Naive thymus-derived CD8-positive, alpha-beta T cell (primary cell): ENCODE data around the gene SCFD2. TPM values are rescaled to one million over a fixed set of nuclear protein-coding genes. Genes with fewer than 3 reads are reported as not detected.
"Not testable (repeated sequence)": the region's sequence is repeated elsewhere in the genome, so short reads cannot be mapped to it uniquely, and the experiment has no call there.

Experiments used
- ATAC-seq, 2 donors: fragments of 150-1000 bp; cut with Tn5 transposase in 1 of 2; sonication (Bioruptor Pico), chemical (Tn5 transposase) in 1 of 2; 1 replicate in 1 of 2; 2 replicates in 1 of 2; pipeline ENCODE4 v1.10.0; 2021; ENCODE audit warnings: mild to moderate bottlenecking in 2 of 2, moderate library complexity in 2 of 2
- POLR2A ChIA-PET: fragments of 350-600 bp; sonication (Branson Sonifier 250); formaldehyde crosslinking; loops from one replicate; lab custom pipeline; 2021; ENCODE audit warnings: antibody characterized with exemption; lab: Charles Lee
- DNase-seq, 10 donors: peaks; one replicate each; pipeline versions ENCODE4 v3.0.0 to v3.0.0-alpha.2; 2020 to 2022
- H3K27ac Mint-ChIP-seq, 10 donors: one replicate each; pipeline ENCODE4 v1.8.0; 2020 to 2022; ENCODE audit warnings: mild to moderate bottlenecking in 10 of 10, mixed read lengths in 10 of 10, moderate library complexity in 4 of 10, inconsistent platforms in 1 of 10
- H3K27me3 Mint-ChIP-seq, 5 donors: one replicate each; pipeline ENCODE4 v1.8.0; 2021 to 2022; ENCODE audit warnings: mixed read lengths in 5 of 5
- H3K36me3 Mint-ChIP-seq, 3 donors: one replicate each; pipeline ENCODE4 v1.8.0; 2020 to 2022; ENCODE audit warnings: mixed read lengths in 3 of 3, mild to moderate bottlenecking in 2 of 3, inconsistent platforms in 1 of 3
- H3K4me1 Mint-ChIP-seq, 4 donors: one replicate each; pipeline ENCODE4 v1.8.0; 2021 to 2022; ENCODE audit warnings: mixed read lengths in 4 of 4
- H3K4me3 Mint-ChIP-seq, 10 donors: one replicate each; pipeline ENCODE4 v1.8.0; 2020 to 2022; ENCODE audit warnings: mild to moderate bottlenecking in 10 of 10, mixed read lengths in 10 of 10, moderate library complexity in 6 of 10, inconsistent platforms in 1 of 10
- H3K9me3 Mint-ChIP-seq, 9 donors: one replicate each; pipeline ENCODE4 v1.8.0; 2020 to 2022; ENCODE audit warnings: mixed read lengths in 9 of 9, mild to moderate bottlenecking in 3 of 9, inconsistent platforms in 1 of 9, moderate library complexity in 1 of 9
- polyA plus RNA-seq, 3 donors: library from polyadenylated mRNA; unstranded; fragments of 300-500 nt; fragmentation: Illumina TruSeq; gene quantifications; one replicate each; pipeline ENCODE4 v1.2.3, GENCODE V29; 2021
- total RNA-seq, 8 experiments: library from RNA in 2 of 8; stranded (reverse) in 2 of 8; gene quantifications; one replicate each; pipeline ENCODE4 v1.2.3 and lab custom pipeline; 2021 to 2026

SCFD2 gene
- total and polyA plus RNA-seq, 5 experiments from 2014 or later: 14.3 to 21.7 (median 17.2) TPM

DNA sequence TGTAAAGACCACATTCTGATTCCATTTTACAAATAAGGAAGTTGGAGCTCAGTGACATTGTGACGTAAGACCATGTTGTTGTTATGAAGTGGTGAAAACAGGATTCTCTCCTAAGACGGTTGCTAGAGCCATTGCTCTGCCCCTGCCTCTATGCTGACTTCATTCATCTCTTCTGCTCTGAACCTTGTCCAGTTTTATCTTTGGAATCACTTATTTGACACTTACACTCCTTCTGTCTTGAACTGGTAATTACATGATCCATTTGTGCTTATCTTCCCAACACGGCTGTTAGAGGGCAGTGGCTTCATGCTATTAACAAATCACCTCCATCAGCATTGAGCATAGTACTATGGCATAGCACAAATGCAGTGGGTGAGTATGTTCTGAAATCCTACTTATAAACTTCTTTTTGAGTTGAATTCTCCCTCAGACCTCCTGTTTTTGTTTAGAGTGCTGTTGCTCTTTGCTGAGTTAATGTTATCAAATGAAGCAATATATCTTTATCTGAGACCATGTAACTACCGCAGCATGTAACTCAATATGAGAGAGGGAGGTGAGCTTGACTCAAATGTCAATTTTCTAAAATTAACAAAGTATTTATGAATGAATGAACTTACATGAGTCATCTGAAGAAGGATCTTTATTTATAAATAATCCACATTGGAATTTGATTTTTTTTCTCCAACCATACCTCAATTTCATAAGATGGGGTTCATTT, 326.0 kb downstream of the SCFD2 start:
- peaks cover under 1 to 17% (median 13%) of the 10 kb centered on the region in 9 donors for H3K9me3 Mint-ChIP-seq
- H3K36me3 Mint-ChIP-seq: peaks cover 13 to 32% (median 20%) of the 10 kb centered on the region in 3 donors
- no peak overlapping the region for H3K27ac Mint-ChIP-seq
- H3K4me1 Mint-ChIP-seq: peaks cover 0 to 10% (median 3%) of the 10 kb centered on the region in 4 donors
- no peak overlapping the region for H3K4me3 Mint-ChIP-seq
- DNase-seq: no peak
- no peaks in the 10 kb centered on the region for H3K27me3 Mint-ChIP-seq
- POLR2A ChIA-PET: no interaction called here
- no peak for ATAC-seq

DNA sequence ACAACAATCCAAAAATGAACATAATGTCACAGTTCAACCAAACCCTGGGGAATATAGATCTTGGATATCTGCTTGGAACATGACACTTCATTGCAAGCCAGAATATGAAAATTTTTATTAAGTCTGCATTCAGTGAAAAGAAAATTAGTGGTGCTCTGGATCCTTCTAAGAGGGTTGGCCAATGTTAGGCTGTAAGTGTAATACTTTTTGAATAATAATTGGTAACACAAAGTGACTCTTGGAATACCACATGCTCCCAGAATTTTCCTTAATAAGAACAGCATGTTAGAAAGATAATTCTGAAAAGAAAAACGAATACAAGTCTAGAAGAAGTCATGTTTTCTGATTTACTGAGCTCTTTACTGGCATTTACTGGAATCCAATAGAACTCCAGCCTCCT, 328.0 kb downstream of the SCFD2 start:
- Mint-ChIP-seq H3K4me3 (no peak overlapping the region), H3K36me3 (peaks cover 23 to 52% (median 27%) of the 10 kb centered on the region in 3 donors), H3K27me3 (no peaks in the 10 kb centered on the region), H3K4me1 (peaks cover 6 to 16% (median 12%) of the 10 kb centered on the region in 4 donors), H3K9me3 (peaks cover 3 to 36% (median 31%) of the 10 kb centered on the region in 9 donors), H3K27ac (no peak overlapping the region)
- ATAC-seq (no peak), DNase-seq (no peak)
- POLR2A ChIA-PET: no interaction called here

DNA sequence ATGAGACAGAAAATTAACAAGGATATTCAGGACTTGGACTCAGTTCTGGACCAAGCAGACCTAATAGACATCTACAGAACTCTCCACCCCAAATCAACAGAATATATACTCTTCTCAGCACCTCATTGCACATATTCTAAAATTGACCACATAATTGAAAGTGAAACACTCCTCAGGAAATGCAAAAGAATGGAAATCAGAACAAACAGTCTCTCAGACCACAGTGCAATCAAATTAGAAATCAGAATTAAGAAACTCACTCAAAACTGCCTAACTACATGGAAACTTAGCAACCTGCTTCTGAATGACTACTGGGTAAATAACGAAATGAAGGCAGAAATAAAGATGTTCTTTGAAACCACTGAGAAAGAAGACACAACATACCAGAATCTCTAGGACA, 333.0 kb downstream of the SCFD2 start:
- H3K27me3 Mint-ChIP-seq, DNase-seq, H3K27ac Mint-ChIP-seq, ATAC-seq, POLR2A ChIA-PET, H3K4me3 Mint-ChIP-seq: not testable (repeated sequence)
- Mint-ChIP-seq H3K36me3 (peaks cover 36 to 61% (median 39%) of the 10 kb centered on the region in 3 donors), H3K4me1 (peaks cover 11 to 20% (median 16%) of the 10 kb centered on the region in 4 donors), H3K9me3 (peaks cover 3 to 54% (median 45%) of the 10 kb centered on the region in 9 donors)

DNA sequence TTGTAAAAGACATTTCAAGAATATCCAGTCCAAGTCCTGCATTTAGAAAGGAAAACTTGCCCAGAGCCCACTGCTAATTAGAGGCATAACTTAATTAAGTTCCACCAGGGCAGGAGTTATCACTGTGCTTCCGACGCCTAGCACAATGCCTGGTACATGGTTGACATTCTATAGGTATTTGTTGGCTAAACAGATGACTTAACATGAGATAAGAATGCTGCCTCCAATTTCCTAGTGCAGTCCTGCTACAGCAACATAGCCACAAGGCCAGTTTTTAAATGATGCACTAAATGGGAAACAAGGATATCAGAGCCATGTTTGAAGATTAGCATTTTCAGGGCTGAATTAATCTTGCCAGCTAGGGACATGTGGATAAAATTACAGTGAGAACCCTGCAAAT, 339.6 kb downstream of the SCFD2 start:
- no peak for DNase-seq
- Mint-ChIP-seq H3K27ac (no peak overlapping the region), H3K36me3 (peaks cover 5 to 15% (median 14%) of the 10 kb centered on the region in 3 donors), H3K4me1 (peaks cover 0 to 12% (median 0%) of the 10 kb centered on the region in 4 donors), H3K27me3 (no peaks in the 10 kb centered on the region), H3K9me3 (peaks cover 0 to 4% (median under 1%) of the 10 kb centered on the region in 9 donors), H3K4me3 (no peak overlapping the region)
- POLR2A ChIA-PET: no interaction called here
- ATAC-seq: no peak

DNA sequence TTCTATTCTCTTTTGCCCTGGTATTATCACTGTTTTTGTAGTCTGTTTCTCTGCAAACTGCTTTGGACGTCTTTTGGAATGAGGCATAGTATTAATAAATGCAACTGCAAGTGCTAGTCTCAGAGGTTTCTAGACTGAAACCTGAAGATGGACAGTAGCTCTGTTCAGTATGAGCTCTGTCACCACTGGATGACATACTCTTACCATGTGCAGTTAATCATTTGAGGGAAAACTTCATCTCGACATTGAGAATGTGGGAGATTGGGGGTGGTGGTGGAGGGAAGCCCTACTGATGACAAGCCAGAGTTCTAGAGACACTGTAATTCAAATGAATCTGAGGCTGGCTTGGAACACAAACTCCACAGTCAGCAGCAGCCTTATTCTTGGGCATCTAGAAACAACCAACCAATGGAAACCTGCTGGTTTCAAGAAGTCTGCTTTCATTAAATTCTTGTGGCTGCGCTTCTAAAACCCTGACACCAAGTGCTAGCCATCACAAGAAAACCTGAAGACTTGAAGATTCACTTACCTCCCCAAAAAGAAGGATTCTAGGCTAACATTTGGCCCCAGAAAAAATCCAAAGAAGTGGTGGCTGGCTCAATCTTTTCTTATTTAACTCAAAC, 342.1 kb downstream of the SCFD2 start:
- H3K27me3 Mint-ChIP-seq: no peaks in the 10 kb centered on the region
- H3K4me1 Mint-ChIP-seq: peaks cover 0 to 12% (median 0%) of the 10 kb centered on the region in 4 donors
- POLR2A ChIA-PET: no interaction called here
- H3K4me3 Mint-ChIP-seq: no peak overlapping the region
- H3K36me3 Mint-ChIP-seq: peaks cover 5 to 13% (median 6%) of the 10 kb centered on the region in 3 donors
- no peaks in the 10 kb centered on the region for H3K9me3 Mint-ChIP-seq
- H3K27ac Mint-ChIP-seq: no peak overlapping the region
- DNase-seq (no peak), ATAC-seq (no peak)

DNA sequence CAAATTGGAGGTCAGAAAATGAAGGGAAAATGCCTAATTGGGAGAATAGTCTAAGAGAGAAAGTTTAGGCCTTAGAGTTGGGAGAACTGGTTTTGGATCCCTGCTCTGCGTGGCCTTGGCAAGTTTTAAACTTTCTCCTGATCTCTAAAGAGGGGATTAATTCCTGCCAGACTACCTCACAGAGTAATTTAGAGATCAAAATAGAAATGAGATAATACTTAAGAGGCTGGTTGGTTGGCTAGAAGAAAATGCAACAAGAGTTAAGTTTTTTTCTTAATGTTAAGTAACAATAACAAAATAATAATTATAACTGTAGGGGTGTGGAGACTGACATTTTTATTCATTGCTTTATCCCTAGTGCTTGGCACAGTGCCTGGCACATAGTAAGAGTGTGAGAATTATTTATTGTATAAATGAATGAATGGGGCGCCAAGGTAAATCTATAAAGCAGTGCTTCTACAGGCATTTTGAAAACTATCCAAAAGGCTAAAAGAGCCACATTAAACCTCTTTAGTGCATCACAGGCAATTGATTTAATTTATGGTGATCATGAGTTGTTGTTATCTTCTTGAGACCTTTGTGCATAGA, 343.3 kb downstream of the SCFD2 start:
- POLR2A ChIA-PET: no interaction called here
- ATAC-seq (no peak), DNase-seq (no peak)
- Mint-ChIP-seq H3K4me3 (no peak overlapping the region), H3K27ac (no peak overlapping the region), H3K27me3 (no peaks in the 10 kb centered on the region), H3K9me3 (no peaks in the 10 kb centered on the region), H3K4me1 (peaks cover 0 to 12% (median 0%) of the 10 kb centered on the region in 4 donors), H3K36me3 (peaks cover 0 to 11% (median 6%) of the 10 kb centered on the region in 3 donors)

DNA sequence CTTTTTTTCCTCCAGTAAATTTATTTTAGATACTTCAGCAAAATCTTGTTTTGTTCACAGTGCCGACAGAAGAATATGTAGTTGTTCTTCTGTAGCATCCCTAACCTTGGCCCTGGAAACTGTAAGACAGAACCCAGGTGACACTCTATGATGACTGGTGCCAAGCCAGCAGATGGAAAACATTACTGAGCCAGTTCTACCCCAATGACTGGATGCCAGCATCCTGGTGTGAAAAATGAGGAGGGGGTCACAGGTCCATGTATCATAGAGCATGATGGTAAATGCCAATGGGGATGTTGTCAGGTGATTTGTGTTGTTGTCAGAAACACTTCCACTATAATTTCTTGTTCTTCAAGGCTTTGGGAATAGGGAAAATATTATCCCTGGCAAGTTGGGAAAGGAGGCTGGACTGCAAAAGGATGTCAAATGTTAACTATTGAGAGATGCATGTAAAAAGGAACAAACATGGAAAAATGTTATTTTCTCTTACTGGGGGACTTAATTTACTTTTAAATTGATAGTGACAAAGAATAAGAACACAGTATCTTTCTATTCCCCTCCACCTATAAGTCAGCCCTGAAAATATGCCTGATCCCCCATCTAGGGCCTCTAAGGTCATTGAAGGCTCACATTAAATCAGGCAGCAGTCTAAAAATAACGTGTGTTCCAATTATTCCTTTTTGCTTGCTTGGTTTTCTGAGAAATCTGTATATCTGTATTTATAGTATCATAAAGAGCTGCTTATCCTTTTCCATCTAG, 343.9 kb downstream of the SCFD2 start:
- Mint-ChIP-seq H3K4me3 (no peak overlapping the region), H3K27me3 (no peaks in the 10 kb centered on the region), H3K9me3 (no peaks in the 10 kb centered on the region), H3K36me3 (peaks cover 0 to 7% (median 2%) of the 10 kb centered on the region in 3 donors), H3K27ac (peak overlapping the region in 1 of 10 donors; percentile 23), H3K4me1 (peaks cover 0 to 9% (median 0%) of the 10 kb centered on the region in 4 donors)
- ATAC-seq (no peak), DNase-seq (no peak)
- POLR2A ChIA-PET: no interaction called here

DNA sequence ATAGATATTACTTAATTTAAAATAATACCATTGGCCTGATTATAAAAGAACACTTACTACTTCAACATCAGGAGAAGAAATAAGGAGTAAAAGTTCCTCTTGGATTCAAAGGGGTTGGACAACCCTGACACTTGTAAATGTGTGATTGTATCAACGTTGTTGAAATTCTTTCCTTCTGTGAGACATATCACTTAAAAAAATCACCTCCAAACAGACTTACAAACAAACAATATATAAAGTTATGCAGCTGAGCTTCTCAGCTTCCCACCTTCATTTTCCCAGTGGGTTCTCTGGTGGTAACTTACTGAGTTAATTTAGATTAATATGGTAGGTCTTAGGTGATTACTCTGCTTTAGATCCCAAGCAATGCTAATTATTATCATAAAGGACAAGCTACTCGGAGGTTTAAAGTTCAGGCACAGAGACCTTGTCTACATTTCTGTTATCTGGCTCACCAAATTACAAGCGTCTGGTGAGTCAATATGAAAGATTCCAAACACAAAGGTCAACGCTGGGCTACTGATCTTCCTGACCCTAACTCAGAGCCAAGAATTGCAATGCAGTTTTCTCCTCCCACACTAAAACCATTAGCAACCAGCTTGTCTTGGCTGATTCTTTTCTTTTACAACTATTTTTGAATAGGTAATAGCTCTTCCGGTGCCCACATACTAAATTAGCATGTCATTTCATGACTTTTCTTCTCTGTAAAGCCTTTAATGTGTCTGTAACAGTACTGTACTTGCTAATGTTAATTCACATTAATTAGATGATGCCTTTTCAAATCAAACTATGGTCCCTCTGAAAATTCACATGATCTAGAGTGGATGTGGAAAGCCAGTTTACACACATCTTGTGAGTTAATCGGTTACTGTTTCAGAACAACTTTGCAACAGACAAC, 346.1 kb downstream of the SCFD2 start:
- H3K36me3 Mint-ChIP-seq: peaks cover 0 to 7% (median 0%) of the 10 kb centered on the region in 3 donors
- POLR2A ChIA-PET: no interaction called here
- no peak overlapping the region for H3K4me3 Mint-ChIP-seq
- no peaks in the 10 kb centered on the region for H3K27me3 Mint-ChIP-seq
- H3K27ac Mint-ChIP-seq: no peak overlapping the region
- H3K4me1 Mint-ChIP-seq: peaks cover 0 to 9% (median 0%) of the 10 kb centered on the region in 4 donors
- DNase-seq (no peak), ATAC-seq (no peak)
- no peaks in the 10 kb centered on the region for H3K9me3 Mint-ChIP-seq

DNA sequence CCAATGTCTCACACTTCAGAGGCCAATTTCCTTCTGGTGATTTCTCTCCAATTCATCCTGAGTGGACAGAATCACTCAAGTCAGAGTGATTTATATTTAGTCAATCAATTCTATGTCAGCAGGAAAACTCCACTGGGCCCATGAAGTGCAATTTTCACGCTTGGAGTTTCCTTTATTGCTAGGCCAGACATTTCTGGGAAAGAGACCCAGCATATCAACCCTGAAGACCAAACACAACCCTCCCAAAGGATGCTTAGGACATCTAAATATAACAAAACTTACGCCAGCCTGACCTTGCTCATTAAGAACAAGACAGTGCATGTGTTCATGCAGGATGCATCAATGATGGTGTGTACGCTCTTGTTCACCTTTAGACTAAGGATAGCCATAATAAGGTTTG, 347.4 kb downstream of the SCFD2 start:
- H3K27me3 Mint-ChIP-seq: no peaks in the 10 kb centered on the region
- POLR2A ChIA-PET: no interaction called here
- H3K4me3 Mint-ChIP-seq: no peak overlapping the region
- H3K36me3 Mint-ChIP-seq: peaks cover 0 to 4% (median 0%) of the 10 kb centered on the region in 3 donors
- no peak overlapping the region for H3K27ac Mint-ChIP-seq
- ATAC-seq: no peak
- H3K9me3 Mint-ChIP-seq: no peaks in the 10 kb centered on the region
- peaks cover 6 to 8% (median 7%) of the 10 kb centered on the region in 4 donors for H3K4me1 Mint-ChIP-seq
- DNase-seq: no peak

DNA sequence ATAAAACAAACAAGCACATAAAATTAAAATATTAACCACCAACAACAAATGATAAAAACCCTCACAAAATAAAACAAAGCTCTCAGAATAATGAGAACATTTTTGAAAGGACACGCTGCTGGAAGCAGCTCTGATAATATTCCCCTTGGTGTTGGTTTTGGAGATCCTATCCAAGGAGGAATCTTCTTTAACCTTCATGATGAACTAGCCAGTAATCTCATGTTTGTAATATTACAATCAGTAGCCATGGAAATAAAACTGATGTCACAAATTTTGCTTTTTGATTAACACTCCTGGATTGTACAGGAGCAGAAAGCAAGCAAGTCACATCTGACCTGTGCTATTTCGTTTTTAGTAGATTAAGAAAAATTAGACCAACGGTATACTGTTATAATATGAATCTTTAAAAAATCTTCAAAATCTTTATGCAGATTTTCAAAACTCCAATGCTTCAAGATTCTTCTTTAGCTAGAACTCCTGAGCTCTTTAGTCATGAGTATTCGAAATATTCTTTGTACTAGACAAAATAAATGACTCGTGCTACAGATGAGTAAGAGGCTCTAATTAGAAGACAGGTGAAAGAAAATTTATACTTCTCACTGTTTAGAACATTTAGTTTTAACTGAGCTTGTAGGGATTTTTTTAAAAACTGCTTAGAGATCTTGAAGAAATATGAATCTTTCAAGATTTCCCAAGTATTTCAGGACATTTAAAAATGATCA, 349.6 kb downstream of the SCFD2 start:
- H3K27ac Mint-ChIP-seq: no peak overlapping the region
- H3K27me3 Mint-ChIP-seq: no peaks in the 10 kb centered on the region
- POLR2A ChIA-PET: no interaction called here
- ATAC-seq (no peak), DNase-seq (no peak)
- H3K4me1 Mint-ChIP-seq: peaks cover 12 to 30% (median 28%) of the 10 kb centered on the region in 4 donors
- no peaks in the 10 kb centered on the region for H3K9me3 Mint-ChIP-seq
- H3K36me3 Mint-ChIP-seq: peaks cover 0 to 7% (median 0%) of the 10 kb centered on the region in 3 donors
- no peak overlapping the region for H3K4me3 Mint-ChIP-seq

DNA sequence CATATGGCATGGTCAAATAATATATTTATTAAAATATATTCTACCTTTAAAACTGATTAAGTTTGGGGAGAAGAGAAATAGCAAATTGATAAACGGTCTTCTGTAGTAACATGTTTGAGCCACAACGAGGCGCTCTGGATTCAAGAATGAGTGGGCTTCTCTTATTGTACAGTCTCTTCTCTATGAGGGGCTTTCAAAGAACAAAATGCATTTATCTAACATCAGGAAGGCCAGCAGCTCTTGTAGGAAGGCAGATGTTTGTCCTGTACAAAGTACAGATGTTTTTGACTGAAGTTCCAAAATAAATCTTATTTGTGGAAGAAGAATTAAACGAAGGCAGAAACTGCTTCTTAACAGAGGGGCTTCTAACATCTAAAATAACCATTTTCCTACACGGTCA, 350.2 kb downstream of the SCFD2 start:
- Mint-ChIP-seq H3K4me1 (peaks cover 14 to 35% (median 32%) of the 10 kb centered on the region in 4 donors), H3K36me3 (peaks cover 0 to 8% (median 0%) of the 10 kb centered on the region in 3 donors), H3K4me3 (no peak overlapping the region), H3K27me3 (no peaks in the 10 kb centered on the region), H3K9me3 (no peaks in the 10 kb centered on the region), H3K27ac (peak overlapping the region in 1 of 10 donors; percentile 1)
- DNase-seq (no peak), ATAC-seq (no peak)
- POLR2A ChIA-PET: no interaction called here
